ENCODE results near the gene CDKL5.

The CDKL5 gene

GRCh38 chrX:18619288-18619687 is 193.9 kb downstream of the CDKL5 start:
- no peak overlapping the region for H3K27ac ChIP-seq
- TF ChIP-seq ZFX (IDR thresholded peaks at IDR 0.05) (no peak), CTCF (conservative IDR thresholded peaks at IDR 0.05) (no peak)

GRCh38 chrX:18620349-18620748 is 194.9 kb downstream of the CDKL5 start:
- no peak for TF ChIP-seq ZFX (IDR thresholded peaks at IDR 0.05)
- no peak for TF ChIP-seq CTCF (conservative IDR thresholded peaks at IDR 0.05)
- no peak overlapping the region for H3K27ac ChIP-seq

- no peak overlapping the region for H3K27ac ChIP-seq
- no peak for TF ChIP-seq CTCF (conservative IDR thresholded peaks at IDR 0.05)
- TF ChIP-seq ZFX (IDR thresholded peaks at IDR 0.05): no peak
Observed at GRCh38 chrX:18624599-18624998, 199.2 kb downstream of the CDKL5 start.

GRCh38 chrX:18630934-18631333 is 205.5 kb downstream of the CDKL5 start:
- no peak overlapping the region for H3K27ac ChIP-seq
- no peak for TF ChIP-seq CTCF (conservative IDR thresholded peaks at IDR 0.05)

- no peak overlapping the region for H3K27ac ChIP-seq
- TF ChIP-seq CTCF (conservative IDR thresholded peaks at IDR 0.05): no peak
- no peak for TF ChIP-seq ZFX (IDR thresholded peaks at IDR 0.05)
Observed at GRCh38 chrX:18638398-18638797, 213.0 kb downstream of the CDKL5 start.

- no peak overlapping the region for H3K27ac ChIP-seq
- no peak for TF ChIP-seq CTCF (conservative IDR thresholded peaks at IDR 0.05)
- TF ChIP-seq ZFX (IDR thresholded peaks at IDR 0.05): no peak
Observed at GRCh38 chrX:18639280-18639679, 213.9 kb downstream of the CDKL5 start.

GRCh38 chrX:18640686-18641085 is 215.3 kb downstream of the CDKL5 start:
- TF ChIP-seq CTCF (conservative IDR thresholded peaks at IDR 0.05) (no peak), ZFX (IDR thresholded peaks at IDR 0.05) (no peak)
- H3K27ac ChIP-seq: no peak overlapping the region
